HepG2 (cell line): ENCODE data around the gene SCYL1. TPM values are rescaled to one million over a fixed set of nuclear protein-coding genes. Genes with fewer than 3 reads are reported as not detected.

Source experiments
- AGO2 ChIP-seq: fragments of 200-400 bp; formaldehyde crosslinking; optimal IDR thresholded peaks from 2 replicates; pipeline ENCODE3; 2017; ENCODE audit warnings: mild to moderate bottlenecking, low read depth, low read length, moderate library complexity
- EEA1 ChIP-seq: sonication (generic); formaldehyde crosslinking; IDR thresholded peaks from 2 replicates; pipeline ENCODE4 v1.5.1; 2020; ENCODE audit warnings: mild to moderate bottlenecking, missing genetic modification reagents, borderline replicate concordance
- GTF3A ChIP-seq: sonication (generic); formaldehyde crosslinking; conservative IDR thresholded peaks from 2 replicates; pipeline ENCODE4 v1.4.0; 2020; ENCODE audit warnings: mild to moderate bottlenecking, missing genetic modification reagents
- GZF1 ChIP-seq: sonication (generic); formaldehyde crosslinking; IDR thresholded peaks from 2 replicates; pipeline ENCODE4 v1.5.1; 2020; ENCODE audit warnings: mild to moderate bottlenecking, missing genetic modification reagents
- JDP2 ChIP-seq: sonication (generic); formaldehyde crosslinking; IDR thresholded peaks from 2 replicates; pipeline ENCODE4 v1.8.1; 2022; ENCODE audit warnings: missing genetic modification reagents, borderline replicate concordance
- NONO ChIP-seq, 2 experiments: fragments of 450-650 bp in 1 of 2; sonication (generic) in 1 of 2; formaldehyde crosslinking in 1 of 2; IDR thresholded peaks in 1 of 2; conservative IDR thresholded peaks in 1 of 2; 2 replicates each; pipeline versions ENCODE4 v1.6.1 to v1.8.0; 2017 to 2022; ENCODE audit warnings: mild to moderate bottlenecking in 1 of 2, missing genetic modification reagents in 1 of 2, moderate library complexity in 1 of 2
- NRL ChIP-seq: sonication (generic); formaldehyde crosslinking; IDR thresholded peaks from 2 replicates; pipeline ENCODE4 v1.5.0; 2020; ENCODE audit warnings: missing genetic modification reagents, mild to moderate bottlenecking, moderate library complexity, borderline replicate concordance
- PHF5A ChIP-seq: IDR thresholded peaks from one replicate; pipeline ENCODE4 v1.6.1; 2018; ENCODE audit warnings: low read depth, missing genetic modification reagents; ENCODE audit not compliant: unreplicated experiment
- PRMT3 ChIP-seq: sonication (generic); formaldehyde crosslinking; IDR thresholded peaks from 2 replicates; pipeline ENCODE4 v1.8.1; 2022; ENCODE audit warnings: low read depth, mild to moderate bottlenecking, moderate library complexity, missing genetic modification reagents, borderline replicate concordance
- SALL1 ChIP-seq: sonication (generic); formaldehyde crosslinking; IDR thresholded peaks from 2 replicates; pipeline ENCODE4 v1.8.0; 2022; ENCODE audit warnings: mild to moderate bottlenecking, missing genetic modification reagents
- SNAPC5 ChIP-seq: sonication (generic); formaldehyde crosslinking; IDR thresholded peaks from 2 replicates; pipeline ENCODE4 v1.8.1; 2023; ENCODE audit warnings: mild to moderate bottlenecking, missing genetic modification reagents, borderline replicate concordance
- SNRNP70 ChIP-seq: fragments of 200-400 bp; formaldehyde crosslinking; IDR thresholded peaks from 2 replicates; pipeline ENCODE4 v1.6.1; 2017; ENCODE audit warnings: mild to moderate bottlenecking, low read depth, low read length, moderate library complexity
- SRSF1 ChIP-seq: fragments of 200-400 bp; formaldehyde crosslinking; optimal IDR thresholded peaks from 2 replicates; pipeline ENCODE3; 2017; ENCODE audit warnings: mild to moderate bottlenecking, low read depth, low read length, moderate library complexity
- TCF7L2 ChIP-seq: IDR thresholded peaks from 2 replicates; pipeline ENCODE4 v1.6.1; 2011; ENCODE audit warnings: mild to moderate bottlenecking, low read depth, low read length, moderate library complexity
- TFDP2 ChIP-seq: sonication (generic); formaldehyde crosslinking; IDR thresholded peaks from 2 replicates; pipeline ENCODE4 v1.4.0; 2020; ENCODE audit warnings: missing genetic modification reagents
- TRAFD1 ChIP-seq: sonication (generic); formaldehyde crosslinking; IDR thresholded peaks from 2 replicates; pipeline ENCODE4 v1.5.1; 2020; ENCODE audit warnings: missing genetic modification reagents, mild to moderate bottlenecking, borderline replicate concordance
- TRIM22 ChIP-seq: fragments of 450-650 bp; IDR thresholded peaks from 2 replicates; pipeline ENCODE4 v1.6.1; 2017
- ZFP62 ChIP-seq: sonication (generic); formaldehyde crosslinking; IDR thresholded peaks from 2 replicates; pipeline ENCODE4 v1.4.0; 2020; ENCODE audit warnings: missing genetic modification reagents
- ZNF12 ChIP-seq: sonication (generic); formaldehyde crosslinking; IDR thresholded peaks from 2 replicates; pipeline ENCODE4 v1.5.0; 2020; ENCODE audit warnings: missing genetic modification reagents
- ZNF160 ChIP-seq: sonication (generic); formaldehyde crosslinking; IDR thresholded peaks from 2 replicates; pipeline ENCODE4 v1.8.0; 2022; ENCODE audit warnings: mild to moderate bottlenecking, inconsistent platforms, missing genetic modification reagents
- ZNF232 ChIP-seq: sonication (generic); formaldehyde crosslinking; IDR thresholded peaks from 2 replicates; pipeline ENCODE4 v1.4.0; 2020; ENCODE audit warnings: missing genetic modification reagents, borderline replicate concordance
- ZNF547 ChIP-seq: sonication (generic); formaldehyde crosslinking; IDR thresholded peaks from 2 replicates; pipeline ENCODE4 v1.5.1; 2020; ENCODE audit warnings: mild to moderate bottlenecking, missing genetic modification reagents
- ZNF558 ChIP-seq: sonication (generic); formaldehyde crosslinking; IDR thresholded peaks from 2 replicates; pipeline ENCODE4 v1.9.0; 2022; ENCODE audit warnings: mild to moderate bottlenecking, missing genetic modification reagents, borderline replicate concordance
- ZNF564 ChIP-seq: sonication (generic); formaldehyde crosslinking; IDR thresholded peaks from 2 replicates; pipeline ENCODE4 v1.8.1; 2023; ENCODE audit warnings: mild to moderate bottlenecking, missing genetic modification reagents
- ZNF709 ChIP-seq: sonication (generic); formaldehyde crosslinking; IDR thresholded peaks from 2 replicates; pipeline ENCODE4 v1.5.0; 2020; ENCODE audit warnings: mild to moderate bottlenecking, missing genetic modification reagents
- ZSCAN22 ChIP-seq: sonication (generic); formaldehyde crosslinking; IDR thresholded peaks from 2 replicates; pipeline ENCODE4 v1.4.0; 2020; ENCODE audit warnings: mild to moderate bottlenecking, missing genetic modification reagents
- polyA plus RNA-seq, 8 experiments: library from polyadenylated mRNA; depleted of rRNA in 3 of 8; stranded (reverse) in 7 of 8; unstranded in 1 of 8; fragments of >200 nt; fragmentation: Illumina TruSeq in 4 of 8; extraction: Trizol in 4 of 8; gene quantifications; 2 replicates each; pipeline versions ENCODE4 v1.2.1 to v1.2.3, GENCODE V29; 2011 to 2016; ENCODE audit warnings: low read depth in 4 of 8, missing spikeins in 1 of 8, mixed read lengths in 1 of 8; ENCODE audit not compliant: insufficient read depth in 1 of 8
- total RNA-seq, 5 experiments: library from RNA; depleted of rRNA; stranded (reverse); fragments of >200 nt; fragmentation: Illumina TruSeq; extraction: Trizol; gene quantifications; 2 replicates each; pipeline ENCODE4 v1.2.3, GENCODE V29; 2016; ENCODE audit warnings: low read depth in 1 of 5

Gene SCYL1
- total and polyA plus RNA-seq, 2 of the 13 experiments (the other 11 are each of a cell fraction or from before 2014, with no cell fraction given), result 65.9 to 103 TPM

- TF ChIP-seq SNRNP70 (no peak), GTF3A (0 out of 2 replicates have a peak, but pooled peaks have one; percentile 66), ZSCAN22 (CRISPR knock-in tag) (no peak), JDP2 (no peak), TRIM22 (no peak), PHF5A (CRISPR knock-in tag) (no peak), TFDP2 (0 out of 2 replicates have a peak, but pooled peaks have one; percentile 20), PRMT3 (CRISPR knock-in tag) (no peak), NRL (peak; percentile 21; the same call in 1 of the 2 replicates), ZNF12 (no peak), GZF1 (CRISPR knock-in tag) (no peak), ZNF160 (CRISPR knock-in tag) (no peak), TCF7L2 (no peak), AGO2 (peak; percentile 73), ZFP62 (CRISPR knock-in tag) (no peak), ZNF709 (no peak), SRSF1 (no peak), TRAFD1 (no peak), NONO (IDR thresholded peaks at IDR 0.05) (no peak), NONO (CRISPR knock-in tag; conservative IDR thresholded peaks at IDR 0.05) (peak; percentile 28; the same call in 1 of the 2 replicates), ZNF547 (CRISPR knock-in tag) (peak; percentile 76; the same call in 1 of the 2 replicates), ZNF558 (CRISPR knock-in tag) (no peak; the same call in 1 of the 2 replicates), SALL1 (CRISPR knock-in tag) (peak; percentile 64), ZNF564 (CRISPR knock-in tag) (peak; percentile 58; the same call in 1 of the 2 replicates), ZNF232 (CRISPR knock-in tag) (peak; percentile 44; the same call in 1 of the 2 replicates), SNAPC5 (CRISPR knock-in tag) (no peak), EEA1 (CRISPR knock-in tag) (peak; percentile 46; the same call in 1 of the 2 replicates)
Measured at GRCh38 chr11:65524741-65525545, at the start of gene SCYL1 (continued).
